GM12873 (cell line): ENCODE data around the gene CRIM1.

ENCODE experiments used
- CTCF ChIP-seq: IDR thresholded peaks from 2 replicates; pipeline ENCODE4 v1.5.1; 2012; ENCODE audit warnings: low read depth, mild to moderate bottlenecking, moderate library complexity, low read length, control low read depth; ENCODE audit not compliant: insufficient read depth; ENCODE audit errors: missing control alignments

Gene CRIM1

GRCh38 chr2:36425608-36426355 is 70.2 kb downstream of the CRIM1 start:
- no peak for TF ChIP-seq CTCF

DNA sequence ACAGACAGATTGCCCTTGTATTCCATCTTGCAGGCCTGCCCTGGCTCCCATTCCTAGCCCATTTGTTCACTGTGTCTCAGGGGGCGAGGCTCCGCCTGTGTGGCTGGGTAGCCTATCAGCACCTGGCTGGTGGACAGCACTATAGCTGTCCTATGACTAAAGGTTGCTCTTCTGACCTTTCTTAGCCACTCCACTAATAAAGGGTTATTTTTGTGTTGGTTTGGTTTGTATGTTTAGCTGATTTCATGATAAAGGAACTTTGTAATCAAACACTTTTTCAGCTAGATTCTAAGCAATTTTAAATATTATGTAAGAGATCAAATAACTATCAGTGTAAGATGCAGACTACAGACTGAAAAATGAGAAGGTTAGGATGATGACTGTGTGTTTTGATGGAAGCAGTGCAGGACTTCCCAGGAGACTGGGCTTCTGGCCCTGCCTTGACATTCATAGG is 72.2 kb downstream of the CRIM1 start:
- no peak for TF ChIP-seq CTCF

DNA sequence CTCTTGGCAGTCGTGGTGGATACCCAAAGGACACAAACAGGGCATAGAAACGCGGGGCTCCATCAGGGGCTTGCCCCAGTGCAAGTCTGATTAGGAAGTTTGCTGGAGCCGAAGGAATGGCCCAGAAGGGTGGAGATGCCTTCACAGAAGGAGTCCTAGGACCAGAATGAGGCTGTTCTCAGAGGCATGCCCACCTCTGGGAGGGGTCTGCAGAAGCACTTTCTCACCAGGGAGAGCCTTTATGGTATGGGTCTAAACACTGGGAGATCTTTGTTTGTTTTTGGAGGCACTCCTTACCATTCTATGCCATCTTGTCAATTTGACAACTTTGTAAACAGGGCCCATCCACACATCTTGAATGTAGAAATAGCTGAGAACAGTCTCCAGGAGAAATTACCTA is 75.0 kb downstream of the CRIM1 start:
- no peak for TF ChIP-seq CTCF

GRCh38 chr2:36432479-36432878 is 76.9 kb downstream of the CRIM1 start:
- TF ChIP-seq CTCF = no peak

DNA sequence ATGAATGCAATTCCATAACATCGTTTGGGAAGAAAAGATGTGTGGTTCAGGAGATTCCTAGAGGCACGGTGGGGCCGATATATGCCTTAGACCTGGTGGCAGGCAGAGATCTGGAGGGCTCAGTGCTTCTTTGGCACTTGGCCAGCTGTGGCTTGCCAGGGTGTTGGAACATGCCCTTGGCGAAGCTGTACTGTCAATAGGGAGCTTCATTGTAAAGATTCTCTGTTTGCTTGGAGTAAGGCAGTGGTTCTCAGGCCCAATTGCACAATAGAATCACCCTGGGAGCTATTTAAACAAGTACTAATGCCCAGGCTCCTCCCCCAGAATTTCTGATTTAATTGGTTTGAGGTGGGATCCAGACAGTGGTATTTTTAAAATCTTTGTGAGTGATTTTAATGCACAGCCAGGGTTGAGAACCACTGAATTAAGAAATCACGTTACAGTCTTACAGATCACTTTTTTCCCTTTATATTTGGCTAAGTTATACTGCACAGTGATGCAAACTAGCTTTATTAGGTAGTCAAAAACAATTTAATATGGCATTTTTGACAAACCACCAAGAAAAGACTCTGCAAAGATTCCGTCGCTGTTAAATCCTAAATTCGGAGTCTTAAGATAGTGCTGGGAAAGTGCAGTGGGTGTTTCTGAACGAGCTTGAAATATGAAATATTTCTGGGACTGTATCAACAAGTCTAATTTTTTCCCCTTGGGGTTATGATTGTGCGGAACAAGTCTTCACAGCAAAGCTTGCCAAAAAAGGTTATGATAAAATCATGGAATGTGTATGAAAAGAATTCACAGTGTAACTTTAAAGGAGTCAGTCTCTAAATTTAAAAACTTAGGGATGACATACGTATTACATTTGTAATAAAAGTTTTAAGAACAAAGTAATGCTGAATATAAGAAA is 78.0 kb downstream of the CRIM1 start:
- TF ChIP-seq CTCF = no peak

DNA sequence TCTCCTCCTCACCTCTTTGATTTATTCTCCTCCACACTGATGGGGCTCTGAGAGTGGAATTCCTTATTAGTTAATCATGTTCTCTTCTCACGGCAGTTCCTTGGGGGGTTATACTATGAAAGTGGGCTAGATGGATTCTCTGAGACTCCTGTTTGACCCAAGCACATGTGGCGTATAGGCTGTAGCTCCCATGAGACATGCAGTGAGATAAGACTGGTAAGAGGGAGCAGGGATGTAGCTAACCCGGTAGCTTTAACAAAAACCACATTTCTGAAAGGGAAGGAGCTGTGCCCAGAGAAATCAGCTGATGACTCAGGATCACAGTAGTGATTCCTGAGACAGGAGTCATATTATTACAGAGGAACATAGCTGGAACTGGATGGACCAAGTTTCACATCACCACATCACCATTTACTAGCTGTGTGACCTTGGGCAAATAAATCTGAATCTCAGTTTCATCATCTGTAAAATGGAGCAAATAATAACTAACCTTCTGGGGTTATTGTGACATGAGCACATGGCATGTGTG is 82.9 kb downstream of the CRIM1 start:
- TF ChIP-seq CTCF = no peak

- TF ChIP-seq CTCF = no peak
These were observed 83.5 kb downstream of the CRIM1 start for GRCh38 chr2:36439084-36439483.
